ENCODE results near the gene MYLK.

DNA sequence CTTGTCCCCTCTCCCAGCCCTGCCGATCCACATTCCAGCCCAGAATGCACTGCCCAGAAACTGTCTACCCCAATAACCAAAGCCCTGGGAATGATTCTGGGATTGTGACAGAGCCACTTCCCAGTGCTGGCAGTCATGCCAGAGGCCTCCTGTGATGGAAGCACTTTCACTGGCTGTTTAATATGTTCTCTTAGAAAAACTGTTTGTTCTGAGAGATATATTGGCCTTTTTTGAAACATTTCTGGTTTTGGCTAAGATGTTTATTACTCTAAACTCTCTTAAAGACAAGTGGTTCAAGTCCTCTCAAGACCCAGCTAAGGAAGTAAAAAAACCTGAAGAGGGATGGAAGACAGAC, 225.3 kb downstream of the MYLK start:
- TF ChIP-seq RAD21 (IDR thresholded peaks at IDR 0.05; ENCODE audit: low read length) (no peak), POLR2A (IDR thresholded peaks at IDR 0.05; ENCODE audit: low read depth, low read length) (no peak), MXI1 (IDR thresholded peaks at IDR 0.05; ENCODE audit: borderline replicate concordance, low read depth, low read length) (no peak)
- TF ChIP-seq, protein P1, sequence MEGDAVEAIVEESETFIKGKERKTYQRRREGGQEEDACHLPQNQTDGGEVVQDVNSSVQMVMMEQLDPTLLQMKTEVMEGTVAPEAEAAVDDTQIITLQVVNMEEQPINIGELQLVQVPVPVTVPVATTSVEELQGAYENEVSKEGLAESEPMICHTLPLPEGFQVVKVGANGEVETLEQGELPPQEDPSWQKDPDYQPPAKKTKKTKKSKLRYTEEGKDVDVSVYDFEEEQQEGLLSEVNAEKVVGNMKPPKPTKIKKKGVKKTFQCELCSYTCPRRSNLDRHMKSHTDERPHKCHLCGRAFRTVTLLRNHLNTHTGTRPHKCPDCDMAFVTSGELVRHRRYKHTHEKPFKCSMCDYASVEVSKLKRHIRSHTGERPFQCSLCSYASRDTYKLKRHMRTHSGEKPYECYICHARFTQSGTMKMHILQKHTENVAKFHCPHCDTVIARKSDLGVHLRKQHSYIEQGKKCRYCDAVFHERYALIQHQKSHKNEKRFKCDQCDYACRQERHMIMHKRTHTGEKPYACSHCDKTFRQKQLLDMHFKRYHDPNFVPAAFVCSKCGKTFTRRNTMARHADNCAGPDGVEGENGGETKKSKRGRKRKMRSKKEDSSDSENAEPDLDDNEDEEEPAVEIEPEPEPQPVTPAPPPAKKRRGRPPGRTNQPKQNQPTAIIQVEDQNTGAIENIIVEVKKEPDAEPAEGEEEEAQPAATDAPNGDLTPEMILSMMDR (conservative IDR thresholded peaks at IDR 0.05; ENCODE audit: low read depth, low read length): no peak

All from IMR-90 (cell line).